Myocyte (in vitro differentiated cells): ENCODE measurements around the gene LYRM1. TPM values are rescaled to one million over a fixed set of nuclear protein-coding genes. Genes with fewer than 3 reads are reported as not detected.

Source experiments
- DNase-seq: peaks from one replicate; pipeline ENCODE4 v3.0.0-alpha.2; 2012; ENCODE audit warnings: low read depth
- total RNA-seq: library from RNA; depleted of rRNA; stranded (reverse); fragments of >200 nt; gene quantifications from 2 replicates; pipeline ENCODE4 v1.2.3, GENCODE V29; 2014

Gene LYRM1
- total RNA-seq, 1 donor from 2014 or later, result 54.9 TPM

DNA sequence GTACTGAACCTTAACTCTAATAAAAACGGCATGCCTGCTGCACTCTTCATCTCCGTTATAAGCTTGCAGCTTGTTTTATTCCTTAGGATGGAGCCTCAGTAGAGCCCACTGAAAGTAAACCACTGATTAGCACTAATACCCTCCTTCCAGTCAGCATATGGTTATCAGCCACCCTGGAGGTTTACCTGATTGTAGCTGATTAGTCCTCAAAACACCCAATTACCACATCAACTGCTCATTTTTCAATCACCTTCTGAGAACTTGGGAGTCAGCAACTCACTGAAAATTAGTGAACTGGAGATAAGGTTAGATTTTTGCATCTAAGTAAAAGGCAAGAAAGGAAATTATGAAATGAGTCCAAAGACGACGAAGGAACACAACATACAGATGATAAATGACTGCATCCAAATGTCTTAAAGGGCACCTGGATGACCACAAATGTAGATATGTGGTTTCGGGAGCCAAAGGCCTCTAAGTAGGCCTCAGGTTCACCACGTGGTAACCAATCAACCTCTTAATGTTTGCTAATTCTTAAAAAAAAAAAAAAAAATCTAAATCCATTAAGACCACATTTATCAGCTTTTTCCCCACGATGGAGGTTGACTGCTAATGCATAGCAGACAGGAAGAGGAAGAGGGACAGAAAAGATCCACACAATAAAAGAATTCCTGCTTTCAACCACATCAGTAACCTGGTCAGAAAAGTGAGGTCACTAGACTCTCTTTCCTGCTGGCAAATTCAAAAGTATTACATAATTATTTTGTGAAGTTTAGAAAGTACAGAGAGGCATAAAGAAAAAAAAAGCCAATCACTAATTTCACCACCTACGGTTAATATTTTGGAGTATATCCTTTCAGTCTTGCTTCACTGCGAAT lies 28.4 kb upstream of the LYRM1 start:
- no peak for DNase-seq

DNA sequence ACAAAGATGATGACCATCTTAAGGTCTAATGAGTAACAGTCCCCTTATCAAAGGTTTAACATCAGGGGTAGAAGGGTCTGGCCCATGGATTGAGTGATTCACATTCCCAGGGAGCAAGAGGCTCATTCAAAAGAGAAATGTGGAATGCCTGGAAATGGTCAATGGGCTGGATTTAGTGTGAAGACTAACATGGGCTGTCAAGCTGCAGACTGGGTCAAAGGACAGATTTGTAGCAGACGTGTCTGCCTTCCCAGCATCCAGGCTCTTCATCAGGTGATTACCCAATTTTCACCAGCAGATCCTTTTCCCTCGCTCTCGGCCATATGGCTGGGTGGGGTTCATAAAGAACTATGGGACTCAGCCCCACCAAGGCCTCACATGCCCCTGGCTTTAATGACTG lies 27.2 kb upstream of the LYRM1 start:
- DNase-seq, result no peak

DNA sequence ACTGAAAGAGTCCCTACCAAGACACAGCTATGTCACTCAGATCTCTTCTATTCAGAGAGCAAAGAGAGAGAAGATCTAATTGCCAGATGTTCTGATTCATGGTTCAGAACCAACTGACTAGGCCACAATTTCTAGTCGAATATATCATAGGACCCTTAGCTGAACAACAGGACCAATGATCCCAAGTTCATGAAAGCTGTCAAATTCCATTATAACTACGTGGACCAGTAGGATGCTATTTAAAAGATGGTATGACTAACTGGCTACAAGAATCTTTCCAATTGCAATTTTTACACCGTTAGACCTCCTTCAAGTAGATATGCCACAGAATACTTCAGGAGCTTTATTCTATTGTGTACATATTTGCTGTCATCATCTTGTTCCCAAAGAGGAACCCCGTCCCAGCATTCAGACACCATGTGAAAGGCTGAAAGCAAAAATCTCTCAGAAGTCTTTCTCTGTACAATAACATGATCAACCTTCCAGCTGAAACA lies 26.4 kb upstream of the LYRM1 start:
- DNase-seq, result no peak

DNA sequence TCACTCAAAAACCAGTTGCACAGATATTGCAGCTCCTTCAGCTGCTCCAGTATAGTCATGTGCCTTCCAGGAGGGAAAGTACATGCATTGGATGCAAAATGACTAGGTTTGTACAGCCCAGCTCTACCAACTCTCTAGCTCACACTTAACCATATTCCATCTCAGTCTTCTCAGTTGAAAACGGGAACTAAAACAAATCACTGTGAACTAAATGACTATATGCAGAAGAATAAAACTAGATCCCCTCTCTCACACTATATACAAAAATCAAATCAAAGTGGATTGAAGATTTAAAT lies 25.3 kb upstream of the LYRM1 start:
- DNase-seq, result no peak

DNA sequence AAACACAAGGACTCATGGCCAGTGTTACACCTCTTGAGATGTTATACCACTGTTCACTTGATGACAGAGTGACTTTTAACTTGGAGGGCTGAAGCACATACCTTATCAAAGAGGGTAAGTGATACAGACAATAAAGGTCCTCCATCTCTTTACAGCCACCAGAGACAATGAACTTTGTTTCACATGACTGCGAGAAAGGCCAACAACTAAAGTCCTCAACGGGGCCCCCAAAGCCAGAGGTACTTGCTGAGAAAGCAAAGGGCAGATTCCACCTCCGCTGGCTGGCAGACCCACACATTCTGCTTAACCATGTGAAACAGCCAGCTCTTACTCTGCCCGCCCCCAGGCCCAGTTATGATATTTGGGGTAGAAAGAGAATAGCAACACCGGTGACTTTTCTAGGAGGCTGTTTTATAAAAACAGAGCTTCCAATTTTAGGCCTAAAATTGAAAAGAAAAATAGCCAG lies 21.9 kb upstream of the LYRM1 start:
- DNase-seq, result no peak

DNA sequence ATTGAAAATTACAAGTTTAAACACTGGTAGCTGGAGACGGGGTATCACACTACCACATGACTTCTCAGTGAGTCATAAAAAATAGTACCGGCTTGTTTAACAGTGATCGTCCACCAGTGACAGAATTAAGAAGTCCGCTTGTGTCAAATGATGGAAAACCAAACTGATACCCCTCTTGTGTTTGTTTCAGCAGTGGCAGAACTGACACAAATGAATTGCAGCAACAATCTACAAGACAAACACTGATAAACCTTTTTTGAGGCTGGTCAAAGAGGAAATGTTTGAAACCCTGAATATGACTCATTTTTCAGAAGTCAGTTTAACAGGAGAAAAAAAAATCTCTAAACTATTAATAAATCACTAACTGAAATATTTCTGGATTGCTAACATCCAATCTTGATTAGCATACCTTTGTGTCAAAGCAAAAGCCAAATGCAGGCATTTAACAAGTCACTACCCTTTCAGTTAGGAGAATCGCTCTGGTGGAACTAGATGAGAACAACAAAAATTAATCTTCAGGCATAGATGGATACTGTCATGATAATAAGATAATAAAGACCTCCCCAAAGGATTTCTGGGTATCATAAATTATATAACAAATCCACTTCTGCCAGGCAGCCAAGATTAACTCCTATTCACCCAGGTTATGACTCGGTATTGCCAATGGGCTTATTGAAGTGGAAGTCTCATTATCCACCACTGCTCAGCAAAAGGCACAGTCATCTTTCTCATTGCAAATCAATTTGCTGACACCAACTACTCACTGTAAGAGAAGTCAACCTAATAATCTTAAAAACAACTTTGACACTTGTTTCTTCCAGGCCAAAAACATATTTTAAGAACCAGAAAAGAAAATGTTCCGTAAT lies 21.2 kb upstream of the LYRM1 start:
- DNase-seq, result peak; percentile 52

DNA sequence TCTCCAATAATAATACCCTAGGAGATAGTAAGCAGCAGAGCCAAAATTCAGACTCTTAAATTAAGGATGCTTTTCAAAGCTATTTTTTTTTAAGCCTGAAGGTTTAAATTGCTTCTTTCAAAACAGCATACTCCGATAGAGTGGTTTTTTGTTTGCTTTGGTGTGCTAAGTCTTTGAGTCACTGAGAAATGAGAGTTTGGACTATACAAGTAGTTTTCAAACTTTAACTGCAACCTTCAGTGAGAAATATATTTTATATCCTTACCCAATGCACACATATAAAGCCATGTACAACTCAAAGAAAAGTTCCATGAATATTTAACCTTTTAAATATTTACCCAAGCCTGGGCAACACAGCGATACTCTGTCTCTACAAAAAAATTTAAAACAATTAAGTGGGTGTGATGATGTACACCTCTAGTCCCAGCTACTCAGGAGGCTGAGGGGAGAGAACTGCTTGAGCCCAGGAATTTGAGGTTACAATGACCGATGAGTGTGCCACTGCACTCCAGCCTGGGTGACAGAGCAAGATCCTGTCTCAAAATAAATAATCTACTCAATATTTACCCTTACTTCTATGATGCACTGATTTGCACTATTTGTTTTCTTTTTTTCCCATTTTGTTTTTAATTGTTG lies 19.6 kb upstream of the LYRM1 start:
- DNase-seq, result no peak

DNA sequence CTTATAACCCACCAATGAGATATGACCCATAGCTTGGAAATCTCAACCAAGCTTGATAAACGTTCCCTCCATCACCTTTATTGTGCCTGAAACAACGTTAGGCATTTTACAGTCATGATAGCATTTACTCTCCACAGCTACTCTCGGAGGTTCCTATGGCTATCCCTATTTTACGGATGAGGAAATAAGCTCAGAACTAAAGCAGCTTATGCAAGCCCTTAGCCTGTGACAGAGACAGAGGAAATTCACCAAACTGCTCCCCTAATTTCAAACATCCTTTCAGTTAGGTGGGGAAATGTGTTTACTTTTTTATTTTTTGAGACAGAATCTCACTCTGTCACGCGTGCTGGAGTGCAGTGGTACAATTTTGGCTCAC lies 19.1 kb upstream of the LYRM1 start:
- no peak for DNase-seq

DNA sequence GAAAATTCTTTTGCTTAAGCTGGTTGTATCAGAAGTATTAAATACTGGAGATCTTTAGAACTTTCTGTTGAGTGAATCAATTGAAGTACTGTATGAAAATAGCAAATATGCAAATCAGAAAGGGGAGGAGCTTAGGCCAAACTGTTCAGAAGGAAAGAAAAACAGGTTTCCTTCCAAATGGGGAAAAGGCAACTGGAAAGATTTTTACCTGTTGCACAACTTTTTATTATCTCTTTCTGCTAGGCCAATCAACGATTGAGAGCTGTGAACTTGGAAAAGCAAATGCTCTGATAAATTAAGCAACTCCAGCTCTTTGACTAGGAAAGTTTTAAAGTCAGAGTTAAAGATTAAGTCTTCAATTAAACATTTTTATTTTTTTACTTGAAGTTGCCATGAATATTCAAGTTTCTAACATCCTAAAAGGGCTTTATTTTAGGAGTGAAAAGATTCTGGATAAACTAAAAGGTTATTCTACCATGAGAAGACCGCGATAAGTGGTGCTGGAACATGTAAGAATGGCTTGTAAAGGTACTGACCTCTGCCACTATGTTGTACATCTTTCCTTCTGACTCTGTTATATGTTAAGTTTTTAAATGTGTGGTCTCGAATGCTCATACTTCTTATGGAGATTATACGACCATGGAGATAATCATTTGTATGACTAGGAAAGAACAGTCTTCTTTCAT lies 16.9 kb upstream of the LYRM1 start:
- no peak for DNase-seq

DNA sequence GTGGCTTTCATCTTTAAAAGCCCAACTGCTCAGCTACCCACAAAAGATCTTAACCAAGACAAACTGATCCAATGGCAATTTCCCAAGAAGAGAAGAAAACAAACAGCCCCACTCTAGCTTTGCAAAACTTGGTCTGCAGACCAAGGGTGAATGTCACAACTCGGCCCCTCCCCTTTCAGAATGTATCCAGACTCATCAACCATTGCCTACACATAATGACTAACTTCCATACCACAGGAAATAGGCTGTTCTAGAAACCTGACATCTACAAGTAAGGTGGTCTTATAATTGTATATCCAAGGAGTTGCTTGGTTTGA lies 16.4 kb upstream of the LYRM1 start:
- DNase-seq, result no peak

DNA sequence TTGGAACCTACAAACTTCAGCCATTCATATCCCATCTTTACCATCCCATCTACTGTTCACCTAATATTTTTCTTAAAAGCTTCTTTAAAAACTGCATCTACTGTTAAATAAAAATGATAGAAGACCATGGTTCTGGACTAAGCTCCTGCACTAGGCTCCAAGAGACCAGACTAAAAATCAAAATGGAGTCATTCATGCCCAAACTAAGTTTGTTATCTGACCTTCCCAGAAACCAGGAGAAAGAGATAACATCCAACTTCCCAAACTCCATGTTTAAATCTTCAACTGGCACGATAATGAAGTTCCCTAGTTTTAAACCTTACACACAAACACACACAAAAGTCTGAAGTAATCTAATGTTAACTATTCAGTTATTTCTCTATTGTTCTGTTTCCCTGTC lies 14.3 kb upstream of the LYRM1 start:
- DNase-seq, result no peak

DNA sequence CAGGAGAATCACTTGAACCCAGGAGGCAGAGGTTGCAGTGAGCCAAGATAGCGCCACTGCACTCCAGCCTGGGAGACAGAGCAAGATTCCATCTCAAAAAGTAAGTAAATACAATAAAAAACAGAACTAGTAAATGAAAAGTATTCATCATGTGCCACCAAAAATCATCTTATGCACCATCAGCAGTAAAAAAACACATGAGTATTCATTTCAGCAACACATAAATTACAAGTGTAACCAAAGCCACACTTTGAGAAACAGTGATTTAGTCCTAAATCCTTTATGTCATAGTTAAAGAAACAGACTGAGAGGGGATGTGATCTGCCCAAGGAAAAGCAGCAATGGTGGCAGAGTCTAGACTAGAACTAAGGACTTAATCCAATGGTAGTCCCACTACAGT lies 13.4 kb upstream of the LYRM1 start:
- DNase-seq, result no peak

DNA sequence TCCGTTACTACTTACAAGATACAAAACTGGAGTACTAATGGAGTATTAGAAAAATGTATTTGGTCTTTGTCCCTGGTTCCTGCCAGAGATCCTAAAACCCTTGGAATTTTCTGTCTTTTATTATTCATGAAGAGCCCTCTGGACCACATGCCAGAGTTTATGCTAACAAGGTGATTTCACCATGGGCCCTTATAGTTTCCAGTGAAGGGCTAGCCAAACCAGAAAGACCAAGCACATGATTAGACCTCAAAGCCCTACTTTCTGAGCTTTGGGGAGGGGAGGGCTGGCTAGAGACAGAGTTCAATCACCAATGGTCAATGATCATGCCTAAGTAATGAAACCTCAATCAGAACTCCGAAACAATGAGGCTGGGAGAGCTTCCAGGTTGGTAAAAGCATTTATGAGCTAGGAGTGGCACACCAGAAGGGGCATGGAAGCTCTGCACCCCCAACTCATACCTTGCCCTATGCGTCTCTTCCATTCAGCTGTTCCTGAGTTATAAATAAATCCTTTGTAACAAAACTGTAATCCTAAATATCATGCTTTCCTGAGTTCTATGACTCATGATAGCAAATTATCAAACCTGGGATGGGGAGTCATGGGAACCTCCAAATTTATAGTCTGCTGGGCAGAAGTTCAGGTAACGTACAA lies 10.8 kb upstream of the LYRM1 start:
- no peak for DNase-seq

DNA sequence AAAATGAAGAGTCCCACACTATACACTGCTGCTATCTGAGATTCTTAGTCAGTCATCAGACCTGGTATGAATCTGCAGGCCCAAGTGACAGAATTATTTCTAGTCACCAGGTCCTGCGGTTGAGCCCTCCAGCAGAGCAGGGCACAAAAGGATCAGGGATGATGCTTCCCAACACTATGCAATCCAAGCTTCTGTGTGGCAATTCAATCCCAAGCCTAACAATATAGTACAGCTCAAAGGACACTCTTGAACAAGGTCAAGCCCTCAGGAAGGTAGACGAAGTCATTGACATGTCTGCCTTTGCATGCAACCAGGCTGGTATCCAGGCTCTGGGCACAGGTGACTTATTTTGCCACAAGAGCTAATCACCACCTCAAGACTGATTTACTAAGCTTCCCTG lies 6.2 kb upstream of the LYRM1 start:
- DNase-seq, result no peak

DNA sequence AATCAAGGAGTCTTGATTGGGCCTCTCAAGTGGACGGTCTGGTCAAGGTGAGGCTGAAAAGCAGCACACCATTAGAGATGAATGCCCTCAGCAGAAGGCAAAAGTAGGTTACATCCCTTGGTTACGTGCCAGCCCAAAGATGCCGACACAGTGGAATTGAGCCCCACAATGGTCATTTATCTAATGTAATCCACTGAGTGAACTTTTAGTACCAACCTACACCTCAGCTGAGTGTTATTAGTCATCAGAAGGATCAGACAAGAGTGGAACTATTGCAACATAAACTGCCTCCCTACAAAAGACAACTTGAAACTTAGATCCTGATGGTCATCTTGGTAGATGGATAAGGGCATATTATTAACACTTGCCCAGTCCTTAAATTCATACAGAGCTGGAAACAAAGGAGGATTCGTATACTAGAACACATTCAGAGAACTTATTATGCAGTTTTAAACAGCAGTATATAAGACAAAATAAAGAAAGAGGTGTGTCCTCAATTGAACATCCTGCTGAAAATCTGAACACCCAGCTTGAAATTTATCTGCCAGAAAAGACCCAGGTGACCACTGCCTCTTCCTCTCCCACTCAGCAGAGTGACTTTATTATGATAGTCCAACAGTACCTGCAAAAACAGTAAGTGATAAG lies 3.2 kb upstream of the LYRM1 start:
- DNase-seq, result no peak

DNA sequence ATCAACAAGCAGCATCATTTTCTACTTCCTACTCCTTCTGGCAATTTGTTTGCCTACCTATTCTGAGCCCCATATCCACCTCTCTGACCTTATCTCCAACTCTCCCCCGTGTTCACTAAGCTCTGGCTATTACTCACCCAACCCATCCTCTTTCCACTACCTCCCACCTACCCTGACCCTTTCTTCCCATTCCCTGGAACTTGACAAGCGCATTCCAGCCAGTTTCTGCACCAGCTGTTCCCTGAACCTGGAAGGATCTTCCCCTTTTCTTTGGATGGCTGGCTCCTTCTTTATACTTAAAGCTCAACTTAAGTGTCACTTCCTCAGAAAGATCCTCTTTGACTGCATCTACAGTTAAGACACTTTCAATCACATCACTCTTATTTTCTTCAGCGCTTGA lies 2.6 kb upstream of the LYRM1 start:
- no peak for DNase-seq

DNA sequence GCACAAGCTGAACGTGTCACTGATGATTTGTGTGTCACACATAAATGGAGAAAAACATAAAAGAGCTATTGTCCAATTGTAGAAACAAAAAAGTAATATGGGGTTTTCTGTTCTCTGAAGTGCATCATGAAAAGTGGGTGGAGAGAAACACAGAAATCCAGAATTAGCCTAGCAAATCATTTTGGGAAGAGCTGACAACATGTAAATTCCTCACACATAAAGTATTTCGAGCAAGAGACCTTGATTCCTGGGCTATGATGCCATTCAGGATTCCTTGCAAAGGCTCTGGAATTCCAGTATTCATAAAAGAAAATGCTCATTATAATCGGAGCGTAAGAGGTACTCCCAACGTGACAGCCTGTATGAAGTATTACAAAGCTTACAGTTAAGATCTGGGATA lies 1.5 kb upstream of the LYRM1 start:
- no peak for DNase-seq

DNA sequence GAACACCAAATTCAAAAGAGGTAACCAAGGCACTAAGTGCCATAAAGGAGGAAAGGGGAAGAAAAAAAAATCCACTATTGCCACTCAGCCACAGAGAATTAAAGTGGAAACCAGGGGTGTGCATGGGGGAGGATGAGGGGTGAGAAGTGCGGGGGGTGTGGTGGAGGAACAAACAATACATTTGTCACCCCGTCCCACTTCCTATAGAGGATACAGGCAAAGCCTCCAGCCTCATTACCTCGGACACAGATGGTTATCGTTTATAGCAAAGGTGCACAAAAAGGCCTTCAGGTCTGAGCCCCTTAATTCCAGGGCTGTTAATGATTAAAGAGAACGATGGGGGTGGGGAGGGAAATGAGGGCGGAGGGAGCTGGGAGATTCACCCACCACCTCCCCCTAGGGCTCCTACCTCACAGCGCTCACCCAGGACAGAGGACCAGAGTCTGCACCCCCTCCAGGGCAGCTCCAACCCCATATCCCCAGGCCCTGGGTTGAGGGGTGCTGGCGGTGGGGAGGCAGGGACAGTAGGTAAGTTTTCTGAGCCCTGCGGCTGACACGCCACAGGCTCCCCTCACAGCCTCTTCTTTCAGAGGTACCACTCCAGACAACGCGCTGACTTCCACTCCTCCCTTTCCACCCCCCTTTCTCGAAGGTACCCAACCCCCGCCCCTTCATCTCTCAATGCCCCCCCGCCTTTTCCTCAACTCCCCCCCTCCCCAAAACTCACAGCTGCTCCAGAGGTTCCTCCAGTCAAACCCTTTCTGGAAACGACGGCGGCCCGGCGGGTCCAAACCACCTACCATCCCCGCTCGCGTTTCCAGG lies 883 bp upstream of the LYRM1 start:
- DNase-seq, result no peak

DNA sequence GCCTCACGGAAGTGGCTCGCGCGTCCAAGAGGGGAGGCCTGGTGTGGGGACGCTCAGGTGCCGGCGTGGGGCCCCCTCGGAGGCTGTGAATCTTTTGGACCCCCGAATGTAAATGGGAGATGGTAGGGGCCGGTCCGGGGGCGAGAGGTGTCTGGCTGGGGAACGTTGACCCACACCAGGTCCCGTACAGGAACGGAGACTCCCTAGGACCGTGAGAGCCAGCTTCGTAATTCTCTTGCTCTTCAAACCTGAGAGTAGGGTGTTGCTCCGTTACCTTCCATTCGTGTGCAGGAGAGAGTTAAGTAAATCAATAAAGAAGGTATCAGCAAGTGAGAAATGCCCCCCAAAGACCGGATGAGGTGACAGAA lies 481 bp downstream of the LYRM1 start:
- no peak for DNase-seq
